Karpas-422 (cell line): Measurements from ENCODE around the gene LRRN4. TPM values are rescaled to one million over a fixed set of nuclear protein-coding genes. Genes with fewer than 3 reads are reported as not detected.

Experiments
- DNase-seq: peaks from one replicate; pipeline ENCODE4 v3.0.0-alpha.2; 2015
- H2AFZ ChIP-seq: fragments of 200-600 bp; sonication (generic); 2 replicates; pipeline ENCODE4 v1.6.1; 2014; ENCODE audit warnings: antibody characterized with exemption, low read length, mixed read lengths
- H3K27ac ChIP-seq: fragments of 200-600 bp; sonication (generic); 2 replicates; pipeline ENCODE4 v1.5.1; 2014; ENCODE audit warnings: mild to moderate bottlenecking, low read length, moderate library complexity
- H3K27me3 ChIP-seq: fragments of 200-600 bp; sonication (generic); 2 replicates; pipeline ENCODE4 v1.6.1; 2014; ENCODE audit warnings: low read length, mixed read lengths
- H3K36me3 ChIP-seq: fragments of 200-600 bp; sonication (generic); 2 replicates; pipeline ENCODE4 v1.6.1; 2014; ENCODE audit warnings: low read length, mixed read lengths; ENCODE audit not compliant: insufficient read depth
- H3K4me1 ChIP-seq: fragments of 200-600 bp; sonication (generic); 2 replicates; pipeline ENCODE4 v1.6.1; 2014; ENCODE audit warnings: mild to moderate bottlenecking, low read length, mixed read lengths
- H3K4me2 ChIP-seq: fragments of 200-600 bp; sonication (generic); 2 replicates; pipeline ENCODE4 v1.6.1; 2014; ENCODE audit warnings: low read length, low read depth, mild to moderate bottlenecking; ENCODE audit not compliant: poor library complexity, severe bottlenecking
- H3K4me3 ChIP-seq: fragments of 200-600 bp; sonication (generic); 2 replicates; pipeline ENCODE4 v1.5.1; 2014; ENCODE audit warnings: mild to moderate bottlenecking, antibody characterized with exemption, low read length, mixed read lengths
- H3K79me2 ChIP-seq: fragments of 200-600 bp; sonication (generic); 2 replicates; pipeline ENCODE4 v1.6.1; 2014; ENCODE audit warnings: mild to moderate bottlenecking, low read length, mixed read lengths
- H3K9ac ChIP-seq: fragments of 200-600 bp; sonication (generic); 2 replicates; pipeline ENCODE4 v1.6.0; 2014; ENCODE audit warnings: low read length
- H3K9me2 ChIP-seq: fragments of 200-600 bp; sonication (generic), shearing (Covaris generic); replicated peaks from 2 replicates; pipeline ENCODE4 v1.6.0; 2014; ENCODE audit warnings: mild to moderate bottlenecking, low read length, moderate library complexity; ENCODE audit not compliant: insufficient read depth
- H3K9me3 ChIP-seq: fragments of 300-700, 200-600 bp; sonication (generic); 2 replicates; pipeline ENCODE4 v1.6.1; 2014; ENCODE audit warnings: low read length, mixed read lengths
- H4K20me1 ChIP-seq: fragments of 200-600 bp; sonication (generic); 2 replicates; pipeline ENCODE4 v1.6.1; 2014; ENCODE audit warnings: mild to moderate bottlenecking, antibody characterized with exemption, low read length, low read depth; ENCODE audit not compliant: insufficient read depth
- total RNA-seq: library from RNA; depleted of rRNA; stranded (reverse); fragments of >200 nt; shearing (Covaris generic); gene quantifications from 2 replicates; pipeline ENCODE4 v1.2.3, GENCODE V29; 2014; ENCODE audit warnings: low replicate concordance; rRNA removed

Gene LRRN4
- not detected in 2 replicates for total RNA-seq

- no peak within 1 kb of the TSS for H3K9ac ChIP-seq
- no peak within 1 kb of the TSS for H3K4me2 ChIP-seq
- no peaks in the 10 kb centered on the region for H3K27me3 ChIP-seq
- no peak within 1 kb of the TSS for H3K4me3 ChIP-seq
- no peak within 1 kb of the TSS for H2AFZ ChIP-seq
- H3K9me3 ChIP-seq = no peaks in the 10 kb centered on the region
- no peaks in the 10 kb centered on the region for H4K20me1 ChIP-seq
- no peaks in the 10 kb centered on the region for H3K4me1 ChIP-seq
- DNase-seq = no peak
- H3K79me2 ChIP-seq = no peaks in the 10 kb centered on the region
- no peaks in the 10 kb centered on the region for H3K36me3 ChIP-seq
- no peak within 1 kb of the TSS for H3K27ac ChIP-seq
- no peaks in the 10 kb centered on the region for H3K9me2 ChIP-seq
Observed at GRCh38 chr20:6053776-6054688, at the start of gene LRRN4. LRRN4 (minus strand) TSS chr20:6054060; CDS start chr20:6052799, 1,261 bp downstream.

- no peaks in the 10 kb centered on the region for H3K27me3 ChIP-seq
- no peaks in the 10 kb centered on the region for H3K9me3 ChIP-seq
- no peaks in the 10 kb centered on the region for H3K79me2 ChIP-seq
- H4K20me1 ChIP-seq = no peaks in the 10 kb centered on the region
- H3K9ac ChIP-seq = no peak overlapping the region
- H2AFZ ChIP-seq = no peak overlapping the region
- H3K9me2 ChIP-seq = no peaks in the 10 kb centered on the region
- no peaks in the 10 kb centered on the region for H3K36me3 ChIP-seq
- no peak overlapping the region for H3K27ac ChIP-seq
- H3K4me2 ChIP-seq = no peak overlapping the region
- H3K4me3 ChIP-seq = no peak overlapping the region
- H3K4me1 ChIP-seq = 0 out of 2 replicates have a peak, but pooled peaks cover 4% of the 10 kb centered on the region
- no peak for DNase-seq
Observed at GRCh38 chr20:6103301-6103700, 49.4 kb upstream of the LRRN4 start.

DNA sequence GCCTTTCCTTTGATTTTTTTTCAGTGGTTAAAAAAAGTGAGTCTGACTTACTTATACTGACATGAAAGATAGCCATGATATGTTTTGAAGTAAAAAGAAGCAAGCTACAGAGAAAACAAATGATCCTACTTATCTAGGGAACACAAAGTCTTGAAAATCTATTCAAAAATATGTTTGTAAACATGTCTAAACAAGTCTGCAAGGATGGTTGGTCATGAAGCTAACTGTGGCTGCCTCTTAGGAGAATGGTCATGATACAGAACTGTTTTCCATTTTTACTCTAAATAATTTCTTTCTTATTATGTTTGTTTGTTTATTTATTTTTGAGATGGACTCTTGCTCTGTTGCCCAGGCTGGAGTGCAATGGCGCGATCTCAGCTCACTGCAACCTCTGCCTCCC lies 47.5 kb upstream of the LRRN4 start:
- Histone ChIP-seq H4K20me1 (no peaks in the 10 kb centered on the region), H2AFZ (no peak overlapping the region), H3K4me3 (no peak overlapping the region), H3K27ac (no peak overlapping the region), H3K27me3 (no peaks in the 10 kb centered on the region), H3K36me3 (no peaks in the 10 kb centered on the region), H3K4me2 (no peak overlapping the region), H3K79me2 (no peaks in the 10 kb centered on the region), H3K4me1 (0 out of 2 replicates have a peak, but pooled peaks cover under 1% of the 10 kb centered on the region), H3K9me3 (no peaks in the 10 kb centered on the region), H3K9ac (no peak overlapping the region), H3K9me2 (no peaks in the 10 kb centered on the region)
- DNase-seq = no peak

- no peak overlapping the region for H3K9ac ChIP-seq
- no peak overlapping the region for H3K27ac ChIP-seq
- H3K4me3 ChIP-seq = no peak overlapping the region
- no peaks in the 10 kb centered on the region for H3K4me1 ChIP-seq
- no peaks in the 10 kb centered on the region for H3K9me2 ChIP-seq
- no peaks in the 10 kb centered on the region for H3K27me3 ChIP-seq
- H2AFZ ChIP-seq = no peak overlapping the region
- H3K4me2 ChIP-seq = no peak overlapping the region
- H3K36me3 ChIP-seq = no peaks in the 10 kb centered on the region
- H3K79me2 ChIP-seq = no peaks in the 10 kb centered on the region
- H4K20me1 ChIP-seq = no peaks in the 10 kb centered on the region
- no peak for DNase-seq
- no peaks in the 10 kb centered on the region for H3K9me3 ChIP-seq
Observed at GRCh38 chr20:6100246-6100645, 46.4 kb upstream of the LRRN4 start.

- Histone ChIP-seq H3K79me2 (no peaks in the 10 kb centered on the region), H3K9me2 (no peaks in the 10 kb centered on the region), H3K36me3 (no peaks in the 10 kb centered on the region), H3K4me2 (no peak overlapping the region), H3K4me3 (no peak overlapping the region), H3K9me3 (no peaks in the 10 kb centered on the region), H4K20me1 (no peaks in the 10 kb centered on the region), H2AFZ (no peak overlapping the region), H3K4me1 (no peaks in the 10 kb centered on the region), H3K9ac (no peak overlapping the region), H3K27me3 (no peaks in the 10 kb centered on the region), H3K27ac (no peak overlapping the region)
- DNase-seq = no peak
Observed at GRCh38 chr20:6099819-6100218, 46.0 kb upstream of the LRRN4 start.

DNA sequence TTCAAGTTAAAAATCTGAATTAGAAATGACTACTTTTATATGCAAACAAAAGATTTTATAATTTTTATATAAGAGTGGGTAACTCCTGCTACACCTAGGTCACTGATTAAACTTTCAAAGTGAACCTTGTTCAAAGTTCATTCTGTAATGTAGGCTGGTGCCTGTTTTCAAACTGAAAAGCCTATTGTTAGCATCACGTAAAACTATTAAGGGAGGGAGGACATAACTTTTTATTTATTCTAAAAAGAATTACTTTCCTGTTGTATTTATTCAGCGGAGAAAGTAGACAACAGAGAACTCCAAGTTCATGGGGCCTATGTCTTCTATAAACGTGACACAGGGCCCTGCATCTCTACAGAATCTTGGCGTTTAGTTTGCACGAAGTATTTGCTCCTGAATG lies 41.5 kb upstream of the LRRN4 start:
- H3K4me2 ChIP-seq = no peak overlapping the region

GRCh38 chr20:6094565-6094964 lies 40.7 kb upstream of the LRRN4 start:
- H3K27ac ChIP-seq = no peak overlapping the region
- H3K27me3 ChIP-seq = no peaks in the 10 kb centered on the region
- no peak overlapping the region for H3K9ac ChIP-seq
- no peaks in the 10 kb centered on the region for H3K4me1 ChIP-seq
- H3K9me2 ChIP-seq = no peaks in the 10 kb centered on the region
- no peaks in the 10 kb centered on the region for H3K9me3 ChIP-seq
- H3K4me2 ChIP-seq = no peak overlapping the region
- no peaks in the 10 kb centered on the region for H4K20me1 ChIP-seq
- no peak overlapping the region for H3K4me3 ChIP-seq
- no peak for DNase-seq
- no peaks in the 10 kb centered on the region for H3K36me3 ChIP-seq
- H2AFZ ChIP-seq = no peak overlapping the region
- H3K79me2 ChIP-seq = no peaks in the 10 kb centered on the region

More for the DNA sequence above, 41.5 kb upstream of the LRRN4 start:
- no peaks in the 10 kb centered on the region for H4K20me1 ChIP-seq
- no peaks in the 10 kb centered on the region for H3K36me3 ChIP-seq
- no peaks in the 10 kb centered on the region for H3K4me1 ChIP-seq
- DNase-seq = no peak
- H2AFZ ChIP-seq = no peak overlapping the region
- H3K9ac ChIP-seq = no peak overlapping the region
- H3K9me2 ChIP-seq = no peaks in the 10 kb centered on the region
- H3K27ac ChIP-seq = no peak overlapping the region
- H3K4me3 ChIP-seq = no peak overlapping the region
- no peaks in the 10 kb centered on the region for H3K27me3 ChIP-seq
- no peaks in the 10 kb centered on the region for H3K79me2 ChIP-seq
- H3K9me3 ChIP-seq = no peaks in the 10 kb centered on the region

- Histone ChIP-seq H3K36me3 (no peaks in the 10 kb centered on the region), H3K4me1 (no peaks in the 10 kb centered on the region), H3K9me3 (no peaks in the 10 kb centered on the region), H3K4me3 (no peak overlapping the region), H3K9ac (no peak overlapping the region), H3K9me2 (no peaks in the 10 kb centered on the region), H3K27ac (no peak overlapping the region), H3K27me3 (no peaks in the 10 kb centered on the region), H3K4me2 (no peak overlapping the region), H4K20me1 (no peaks in the 10 kb centered on the region), H2AFZ (no peak overlapping the region), H3K79me2 (no peaks in the 10 kb centered on the region)
- no peak for DNase-seq
Observed at GRCh38 chr20:6094063-6094462, 40.2 kb upstream of the LRRN4 start.
